RKO (cell line): ENCODE results near the gene CYP4F3.
"Not testable (repeated sequence)": the region's sequence is repeated elsewhere in the genome, so short reads cannot be mapped to it uniquely, and the experiment has no call there.

Source experiments
- DNase-seq: peaks from one replicate; pipeline ENCODE4 v3.0.0-alpha.2; 2016; ENCODE audit warnings: low spot score

CYP4F3 gene

DNA sequence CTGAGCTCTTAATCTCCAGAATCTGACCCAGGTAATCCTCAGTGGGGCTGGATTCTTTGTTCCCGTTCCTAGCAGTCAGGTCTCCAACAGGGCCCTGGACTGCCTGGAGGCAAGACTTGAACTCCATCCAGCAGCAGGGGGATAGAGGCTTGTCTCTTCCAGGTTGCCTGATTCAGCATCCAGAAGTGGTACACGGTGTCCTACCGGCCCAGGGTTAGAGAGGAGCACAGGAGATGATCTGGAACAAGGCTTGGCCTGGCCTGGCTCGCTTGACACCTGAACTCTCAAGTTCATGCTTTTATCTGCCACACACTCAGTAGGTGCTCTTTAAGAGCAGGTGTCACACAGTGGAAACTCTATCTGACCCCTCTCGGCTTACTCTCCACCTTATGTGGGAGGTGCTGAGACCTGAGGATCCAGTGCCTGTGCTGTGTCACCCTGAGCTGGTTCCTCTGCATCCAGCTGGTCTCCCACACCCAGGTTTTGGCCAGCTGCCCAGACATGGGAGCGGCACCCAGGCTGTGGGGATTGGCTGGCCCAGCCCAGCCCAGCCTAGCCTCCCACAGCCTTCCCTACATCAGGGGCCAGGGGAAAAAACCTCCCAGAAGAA, at the start of gene CYP4F3:
Gene CYP4F3 (plus strand): TSS at position 604 of the 610 bp plus-strand sequence. CDS start 519 bp downstream, outside the sequence.
- no peak for DNase-seq

- DNase-seq: no peak
Observed at GRCh38 chr19:15591796-15592195, 48.9 kb upstream of the CYP4F3 start.

GRCh38 chr19:15592506-15592905, 48.2 kb upstream of the CYP4F3 start:
- DNase-seq: not testable (repeated sequence)

GRCh38 chr19:15593766-15594165, 46.9 kb upstream of the CYP4F3 start:
- not testable (repeated sequence) for DNase-seq

- peak; percentile 4 for DNase-seq
Observed at GRCh38 chr19:15595069-15595468, 45.6 kb upstream of the CYP4F3 start.

DNA sequence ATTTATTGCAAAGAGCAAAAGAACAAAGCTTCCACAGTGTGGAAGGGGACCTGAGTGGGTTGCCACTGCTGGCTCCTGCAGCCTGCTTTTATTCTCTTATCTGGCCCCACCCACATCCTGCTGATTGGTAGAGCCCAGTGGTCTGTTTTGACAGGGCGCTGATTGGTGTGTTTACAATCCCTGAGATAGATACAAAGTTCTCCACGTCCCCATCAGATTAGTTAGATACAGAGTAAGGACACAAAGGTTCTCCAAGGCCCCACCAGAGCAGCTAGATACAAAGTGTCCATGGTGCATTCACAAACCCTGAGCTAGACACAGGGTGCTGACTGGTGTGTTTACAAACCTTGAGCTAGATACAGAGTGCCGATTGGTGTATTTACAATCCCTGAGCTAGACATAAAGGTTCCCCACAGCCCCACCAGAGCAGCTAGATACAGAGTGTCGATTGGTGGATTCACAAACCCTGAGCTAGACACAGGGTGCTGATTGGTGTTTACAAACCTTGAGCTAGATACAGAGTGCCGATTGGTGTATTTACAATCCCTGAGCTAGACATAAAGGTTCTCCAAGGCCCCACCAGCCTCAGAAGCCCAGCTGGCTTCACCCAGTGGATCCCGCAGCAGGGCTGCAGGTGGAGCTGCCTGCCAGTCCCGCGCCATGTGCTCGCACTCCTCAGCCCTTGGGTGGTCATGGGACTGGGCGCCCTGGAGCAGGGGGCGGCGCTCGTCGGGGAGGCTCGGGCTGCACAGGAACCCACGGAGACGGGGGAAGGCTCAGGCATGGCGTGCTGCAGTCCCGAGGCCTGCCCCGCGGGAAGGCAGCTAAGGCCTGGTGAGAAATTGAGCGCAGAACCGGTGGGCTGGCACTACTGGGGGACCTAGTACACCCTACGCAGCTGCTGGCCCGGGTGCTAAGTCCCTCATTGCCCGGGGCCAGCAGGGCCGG, 32.4 kb upstream of the CYP4F3 start:
- not testable (repeated sequence) for DNase-seq

- DNase-seq: no peak
Observed at GRCh38 chr19:15609261-15609660, 31.4 kb upstream of the CYP4F3 start.

DNA sequence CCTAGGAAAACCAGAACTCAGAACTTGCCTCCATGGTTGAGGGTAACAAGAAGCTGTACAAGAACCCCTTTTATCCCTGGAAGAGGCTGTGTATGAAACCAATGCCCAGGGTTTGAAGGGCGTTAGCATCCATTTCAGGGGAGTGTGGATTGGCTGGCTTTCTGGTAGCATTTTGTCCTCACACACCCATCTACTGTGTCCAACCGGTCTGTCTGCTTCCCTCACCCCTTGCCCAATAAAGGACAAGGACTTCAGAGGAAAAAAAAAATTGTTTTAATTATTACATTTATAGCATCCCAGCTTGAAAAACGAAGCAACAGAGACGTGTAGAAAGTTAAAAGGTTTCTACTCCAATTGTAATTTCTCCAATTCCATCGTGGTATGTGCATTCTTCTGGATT, 28.4 kb upstream of the CYP4F3 start:
- no peak for DNase-seq

GRCh38 chr19:15613338-15613737, 27.4 kb upstream of the CYP4F3 start:
- no peak for DNase-seq

GRCh38 chr19:15614507-15615379, 26.0 kb upstream of the CYP4F3 start, which contains the start of gene CYP4F8:
TSS of gene CYP4F8 (plus strand) at chr19:15615218. CDS start at chr19:15615617, 399 bp downstream.
- no peak for DNase-seq

DNA sequence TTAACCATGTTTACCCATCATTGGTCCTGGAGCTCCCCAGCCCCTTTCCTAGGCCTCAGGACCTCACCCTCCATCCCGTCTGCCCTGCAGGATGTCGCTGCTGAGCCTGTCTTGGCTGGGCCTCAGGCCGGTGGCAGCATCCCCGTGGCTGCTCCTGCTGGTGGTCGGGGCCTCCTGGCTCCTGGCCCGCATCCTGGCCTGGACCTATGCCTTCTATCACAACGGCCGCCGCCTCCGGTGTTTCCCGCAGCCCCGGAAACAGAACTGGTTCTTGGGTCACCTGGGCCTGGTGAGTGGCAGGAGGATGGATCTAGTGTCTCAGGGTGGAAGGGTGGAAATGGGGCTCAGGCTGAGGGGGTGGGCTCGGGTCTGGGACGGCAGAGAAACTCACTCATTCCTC, 25.2 kb upstream of the CYP4F3 start:
- no peak for DNase-seq

- no peak for DNase-seq
Observed at GRCh38 chr19:15616183-15616582, 24.5 kb upstream of the CYP4F3 start.

GRCh38 chr19:15616627-15617270, 23.9 kb upstream of the CYP4F3 start:
- DNase-seq: no peak

- no peak for DNase-seq
Observed at GRCh38 chr19:15618321-15618720, 22.4 kb upstream of the CYP4F3 start.

DNA sequence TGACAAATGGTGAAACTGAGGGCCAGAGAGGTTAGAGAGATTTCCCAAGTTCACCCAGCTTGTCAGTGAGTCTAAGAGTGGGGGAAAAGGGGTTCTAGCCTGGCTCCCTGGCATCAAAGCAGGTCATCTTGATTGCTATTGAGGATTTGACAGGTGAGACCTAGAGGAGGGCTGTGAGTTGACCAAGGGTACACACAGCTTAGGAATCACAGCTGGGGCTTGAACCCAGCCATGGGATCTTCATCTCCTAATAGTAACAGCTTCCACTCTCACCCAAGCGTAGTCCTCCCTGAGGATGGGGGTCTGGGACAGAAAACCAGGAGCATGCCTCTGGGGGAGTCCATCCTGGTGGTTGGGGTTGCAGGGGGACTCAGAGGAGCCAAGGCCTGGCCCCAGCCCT, 18.9 kb upstream of the CYP4F3 start:
- DNase-seq: no peak

GRCh38 chr19:15622991-15623390, 17.7 kb upstream of the CYP4F3 start:
- no peak for DNase-seq

- peak; percentile 36 for DNase-seq
Observed at GRCh38 chr19:15623711-15624318, 16.9 kb upstream of the CYP4F3 start.

- DNase-seq: no peak
Observed at GRCh38 chr19:15628236-15629002, 12.3 kb upstream of the CYP4F3 start.

- peak; percentile 51 for DNase-seq
Observed at GRCh38 chr19:15629003-15629880, 11.5 kb upstream of the CYP4F3 start.
